Gastrocnemius medialis (tissue), 4 donors: ENCODE data around the gene PIP5K1C.

Experiments used
- CTCF ChIP-seq, 5 experiments: fragments of 450-650 bp in 3 of 5; fragments of 200-600 bp in 2 of 5; sonication (generic) in 2 of 5; IDR thresholded peaks in 4 of 5; conservative IDR thresholded peaks in 1 of 5; 1 replicate in 4 of 5; 2 replicates in 1 of 5; pipeline ENCODE4 v1.5.1; 2016 to 2019; ENCODE audit warnings: antibody characterized with exemption in 5 of 5, mild to moderate bottlenecking in 3 of 5, moderate library complexity in 3 of 5
- POLR2A ChIP-seq, 2 donors: fragments of 450-650 bp; IDR thresholded peaks; one replicate each; pipeline ENCODE4 v1.6.1; 2017; ENCODE audit warnings: antibody characterized with exemption in 2 of 2, mild to moderate bottlenecking in 2 of 2, moderate library complexity in 2 of 2

- TF ChIP-seq POLR2A (IDR thresholded peaks at IDR 0.05) (no peak), CTCF (IDR thresholded peaks at IDR 0.05 in 4 of 5, conservative IDR thresholded peaks at IDR 0.05 in 1 of 5) (no peak)
Observed at GRCh38 chr19:3620817-3621547, 79.3 kb downstream of the PIP5K1C start.
